IMR-90 (cell line): ENCODE results near the gene IGFBP3. TPM values are rescaled to one million over a fixed set of nuclear protein-coding genes. Genes with fewer than 3 reads are reported as not detected.

Source experiments
- ATAC-seq: fragments of 200-7000 bp; cut with Tn5 transposase; 2 replicates; pipeline ENCODE4 v1.9.1; 2020; ENCODE audit warnings: low read depth, mild to moderate bottlenecking, moderate library complexity
- BruUV-seq: library from RNA; stranded (reverse); fragments of 400-500 nt; replicated peaks from 2 replicates; lab custom pipeline; 2021; lab: Mats Ljungman, UMichigan
- CTCF ChIA-PET: fragments of 300-600 bp; formaldehyde crosslinking; extraction: SDS; loops from one replicate; lab custom pipeline; 2021; ENCODE audit warnings: antibody characterized with exemption; lab: Yijun Ruan, JAX
- POLR2A ChIA-PET: fragments of 300-600 bp; sonication (Branson Sonifier 250); formaldehyde crosslinking; loops from one replicate; lab custom pipeline; 2022; ENCODE audit warnings: antibody characterized with exemption; ENCODE audit not compliant: unreplicated experiment; lab: Charles Lee
- DNase-seq: peaks from one replicate; pipeline ENCODE4 v3.0.0; 2013
- H2AFZ ChIP-seq: replicated peaks from 2 replicates; pipeline ENCODE3; 2013; ENCODE audit warnings: low read length, mild to moderate bottlenecking; ENCODE audit not compliant: poor library complexity
- H2AK5ac ChIP-seq: 2 replicates; pipeline ENCODE4 v1.6.1; 2013; ENCODE audit warnings: low read depth, low read length, inconsistent platforms
- H2AK9ac ChIP-seq: replicated peaks from 2 replicates; pipeline ENCODE3; 2013; ENCODE audit warnings: mild to moderate bottlenecking, low read depth, low read length, moderate library complexity; ENCODE audit not compliant: poor library complexity
- H2BK120ac ChIP-seq: 2 replicates; pipeline ENCODE4 v1.6.1; 2013; ENCODE audit warnings: low read depth, low read length, inconsistent platforms
- H2BK15ac ChIP-seq: 3 replicates; pipeline ENCODE4 v1.6.1; 2013; ENCODE audit warnings: low read depth, low read length, inconsistent platforms
- H2BK20ac ChIP-seq: 2 replicates; pipeline ENCODE4 v1.6.1; 2013; ENCODE audit warnings: low read depth, mild to moderate bottlenecking, inconsistent platforms, low read length, moderate library complexity
- H2BK5ac ChIP-seq: 2 replicates; pipeline ENCODE4 v1.6.1; 2013; ENCODE audit warnings: mild to moderate bottlenecking, low read depth, low read length, inconsistent platforms; ENCODE audit not compliant: poor library complexity, severe bottlenecking
- H3K14ac ChIP-seq: replicated peaks from 2 replicates; pipeline ENCODE4 v1.6.1; 2013; ENCODE audit warnings: low read depth, low read length, inconsistent platforms
- H3K18ac ChIP-seq: 2 replicates; pipeline ENCODE4 v1.6.1; 2013; ENCODE audit warnings: low read depth, low read length, control low read depth
- H3K23ac ChIP-seq: 2 replicates; pipeline ENCODE4 v1.6.1; 2013; ENCODE audit warnings: low read depth, low read length, inconsistent platforms
- H3K27ac ChIP-seq: 2 replicates; pipeline ENCODE4 v1.5.1; 2013; ENCODE audit warnings: mild to moderate bottlenecking, control low read depth, low read length; ENCODE audit not compliant: insufficient read depth
- H3K27me3 ChIP-seq: 2 replicates; pipeline ENCODE4 v1.6.1; 2013; ENCODE audit warnings: low read length; ENCODE audit not compliant: control insufficient read depth, insufficient read depth
- H3K36me3 ChIP-seq: 2 replicates; pipeline ENCODE4 v1.6.1; 2013; ENCODE audit warnings: low read length, mixed read lengths; ENCODE audit not compliant: control insufficient read depth, insufficient read depth
- H3K4ac ChIP-seq: 2 replicates; pipeline ENCODE4 v1.6.1; 2013; ENCODE audit warnings: low read depth, low read length, inconsistent platforms
- H3K4me1 ChIP-seq: 2 replicates; pipeline ENCODE4 v1.6.1; 2013; ENCODE audit warnings: low read length, mixed read lengths; ENCODE audit not compliant: control insufficient read depth, insufficient read depth
- H3K4me2 ChIP-seq: 2 replicates; pipeline ENCODE4 v1.6.1; 2013; ENCODE audit warnings: low read depth, mild to moderate bottlenecking, control low read depth, low read length, moderate library complexity
- H3K4me3 ChIP-seq: 2 replicates; pipeline ENCODE4 v1.5.1; 2013; ENCODE audit warnings: low read depth, mild to moderate bottlenecking, control low read depth, low read length, moderate library complexity; ENCODE audit not compliant: insufficient read depth
- H3K56ac ChIP-seq: 2 replicates; pipeline ENCODE4 v1.6.1; 2013; ENCODE audit warnings: low read length, inconsistent platforms; ENCODE audit not compliant: insufficient read depth; ENCODE audit errors: extremely low read depth
- H3K79me1 ChIP-seq, 2 experiments: 2 replicates each; pipeline ENCODE4 v1.6.1; 2013; ENCODE audit warnings: low read length in 2 of 2, inconsistent platforms in 1 of 2, low read depth in 1 of 2
- H3K9ac ChIP-seq: 2 replicates; pipeline ENCODE4 v1.6.1; 2013; ENCODE audit warnings: low read depth, low read length, control low read depth
- H3K9me1 ChIP-seq: 2 replicates; pipeline ENCODE4 v1.6.1; 2013; ENCODE audit warnings: low read length, inconsistent platforms; ENCODE audit not compliant: insufficient read depth
- H3K9me3 ChIP-seq: 2 replicates; pipeline ENCODE4 v1.6.1; 2013; ENCODE audit warnings: low read length; ENCODE audit not compliant: control insufficient read depth, insufficient read depth
- H4K20me1 ChIP-seq: 2 replicates; pipeline ENCODE4 v1.6.1; 2013; ENCODE audit warnings: low read length, inconsistent platforms; ENCODE audit not compliant: insufficient read depth
- H4K5ac ChIP-seq: 2 replicates; pipeline ENCODE4 v1.6.1; 2013; ENCODE audit warnings: mild to moderate bottlenecking, low read depth, low read length, control low read depth
- H4K8ac ChIP-seq, 2 experiments: 2 replicates each; pipeline ENCODE4 v1.6.1; 2013; ENCODE audit warnings: low read depth in 2 of 2, low read length in 2 of 2, control low read depth in 1 of 2, inconsistent platforms in 1 of 2
- H4K91ac ChIP-seq: 2 replicates; pipeline ENCODE4 v1.6.1; 2013; ENCODE audit warnings: low read depth, low read length, inconsistent platforms; ENCODE audit not compliant: insufficient read depth
- BHLHE40 ChIP-seq: fragments of 150-350 bp; IDR thresholded peaks from 2 replicates; pipeline ENCODE4 v1.6.1; 2016; ENCODE audit warnings: mild to moderate bottlenecking, low read depth, low read length
- CEBPB ChIP-seq: IDR thresholded peaks from 2 replicates; pipeline ENCODE4 v1.6.1; 2012; ENCODE audit warnings: low read depth, low read length, improper control_type of control experiment
- CHD1 ChIP-seq: IDR thresholded peaks from 2 replicates; pipeline ENCODE4 v1.6.1; 2012; ENCODE audit warnings: low read depth, low read length, improper control_type of control experiment
- CTCF ChIP-seq: conservative IDR thresholded peaks from 2 replicates; pipeline ENCODE4 v1.5.1; 2012; ENCODE audit warnings: mild to moderate bottlenecking, low read depth, low read length, improper control_type of control experiment
- MAZ ChIP-seq: IDR thresholded peaks from 2 replicates; pipeline ENCODE4 v1.6.1; 2012; ENCODE audit warnings: low read depth, mild to moderate bottlenecking, low read length, improper control_type of control experiment, moderate library complexity, borderline replicate concordance
- MXI1 ChIP-seq: IDR thresholded peaks from 2 replicates; pipeline ENCODE4 v1.6.1; 2012; ENCODE audit warnings: low read depth, mild to moderate bottlenecking, low read length, moderate library complexity, borderline replicate concordance
- NFE2L2 ChIP-seq: fragments of 150-350 bp; IDR thresholded peaks from 2 replicates; pipeline ENCODE4 v1.6.1; 2016; ENCODE audit warnings: low read depth, mild to moderate bottlenecking, low read length
- POLR2A ChIP-seq: IDR thresholded peaks from 2 replicates; pipeline ENCODE4 v1.6.1; 2012; ENCODE audit warnings: mild to moderate bottlenecking, low read depth, low read length
- RFX5 ChIP-seq: IDR thresholded peaks from 2 replicates; pipeline ENCODE4 v1.8.0; 2012; ENCODE audit warnings: low read depth, mild to moderate bottlenecking, low read length, moderate library complexity
- SMC3 ChIP-seq: fragments of 150-350 bp; IDR thresholded peaks from 2 replicates; pipeline ENCODE4 v1.6.1; 2016; ENCODE audit warnings: low read depth, mild to moderate bottlenecking, antibody characterized with exemption, low read length, moderate library complexity
- WGBS, 2 experiments: methylation state at CpG; one replicate each; pipeline versions ENCODE4 v1.1.5 to v1.1.7; 2013; ENCODE audit warnings: missing lambda C conversion rate in 2 of 2; ENCODE audit not compliant: insufficient read length in 1 of 2; ENCODE audit errors: extremely low coverage in 2 of 2; 5-methylcytosine and 5-hydroxymethylcytosine counted together
- dilution Hi-C: fragments of 300-500 bp; cut with HindIII; formaldehyde crosslinking; loops from one replicate; pipeline ENCODE4 v1.14.3; 2018; ENCODE audit warnings: low sequenced_read_pairs; ENCODE audit not compliant: unreplicated experiment
- in situ Hi-C: fragments of 300-500 bp; cut with MboI; formaldehyde crosslinking; loops from 3 replicates; pipeline ENCODE4 v1.14.3; 2019; ENCODE audit warnings: low sequenced_read_pairs, inconsistent platforms, mixed read lengths
- intact Hi-C: fragments of 100-400 bp; cut with micrococcal nuclease; formaldehyde crosslinking; loops from 2 replicates; pipeline ENCODE4 v1.10.0; 2022
- polyA plus RNA-seq, 3 experiments: library from polyadenylated mRNA; depleted of rRNA; stranded (reverse); fragments of >200 nt; gene quantifications; 2 replicates each; pipeline ENCODE4 v1.2.3, GENCODE V29; 2012; ENCODE audit warnings: low replicate concordance in 1 of 3
- total RNA-seq: library from RNA; depleted of rRNA; stranded (reverse); fragments of >200 nt; gene quantifications from 2 replicates; pipeline ENCODE4 v1.2.3, GENCODE V29; 2012

IGFBP3 gene
- total and polyA plus RNA-seq, 2 of the 4 experiments (the other 2 are of a cell fraction): 272 to 601 TPM

DNA sequence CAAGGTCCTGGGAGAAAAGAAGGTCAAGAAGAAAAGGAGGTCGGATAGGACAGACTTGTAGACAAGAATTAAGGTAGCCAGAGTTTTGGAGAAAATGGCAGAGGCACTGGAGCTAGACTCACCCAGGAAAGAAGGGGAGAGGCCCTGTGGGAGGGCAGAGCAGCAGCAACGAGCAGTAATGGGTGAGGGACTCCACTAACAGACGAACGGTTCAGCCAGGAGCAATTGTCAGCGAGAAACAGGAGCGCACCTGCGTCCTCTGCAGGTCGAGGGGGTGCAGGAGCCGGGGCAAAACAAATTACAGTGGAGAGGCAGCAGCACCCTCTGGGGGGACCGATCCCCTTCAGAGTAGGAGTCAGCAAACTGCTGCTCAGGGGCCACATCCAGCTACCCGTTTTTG, 18.5 kb upstream of the IGFBP3 start:
- H2BK5ac ChIP-seq: no peak overlapping the region
- no peak for DNase-seq
- intact Hi-C loops (no loop called here), dilution Hi-C loops (no loop called here), in situ Hi-C loops (no loop called here)
- no peaks in the 10 kb centered on the region for H3K36me3 ChIP-seq
- no peak overlapping the region for H3K4me2 ChIP-seq
- H3K9ac ChIP-seq: no peak overlapping the region
- WGBS, 2 experiments: 96% methylated on average over 9 of the region's 11 CpGs; no CpG with 5 or more reads in 1 of the 2 experiments
- H3K27ac ChIP-seq: no peak overlapping the region
- no peak overlapping the region for H3K14ac ChIP-seq
- H2BK20ac ChIP-seq: no peak overlapping the region
- H2AK9ac ChIP-seq: no peak overlapping the region
- TF ChIP-seq POLR2A (no peak), CEBPB (no peak), BHLHE40 (no peak), SMC3 (no peak), NFE2L2 (no peak), CHD1 (no peak), MXI1 (no peak), MAZ (no peak), CTCF (no peak), RFX5 (no peak)
- H3K9me1 ChIP-seq: peaks cover 12% of the 10 kb centered on the region
- no peak overlapping the region for H3K56ac ChIP-seq
- no peak overlapping the region for H2AK5ac ChIP-seq
- no TSS peak for BruUV-seq
- H4K5ac ChIP-seq: no peak overlapping the region
- H3K27me3 ChIP-seq: 0 out of 2 replicates have a peak, but pooled peaks cover 2% of the 10 kb centered on the region
- H3K4ac ChIP-seq: no peak overlapping the region
- no peak overlapping the region for H3K23ac ChIP-seq
- no peak overlapping the region for H2AFZ ChIP-seq
- ATAC-seq: no peak
- no peaks in the 10 kb centered on the region for H3K79me1 ChIP-seq
- no peak overlapping the region for H2BK15ac ChIP-seq
- no peak overlapping the region for H4K8ac ChIP-seq
- ChIA-PET POLR2A (no interaction called here), CTCF (no interaction called here)
- no peaks in the 10 kb centered on the region for H3K4me1 ChIP-seq
- H4K20me1 ChIP-seq: no peaks in the 10 kb centered on the region
- no peak overlapping the region for H2BK120ac ChIP-seq
- H4K91ac ChIP-seq: no peak overlapping the region
- H3K9me3 ChIP-seq: no peaks in the 10 kb centered on the region; the same call in 1 of the 2 replicates
- H3K4me3 ChIP-seq: no peak overlapping the region
- no peak overlapping the region for H3K18ac ChIP-seq
